H1 (cell line): ENCODE data around the gene AFG1L. TPM values are rescaled to one million over a fixed set of nuclear protein-coding genes. Genes with fewer than 3 reads are reported as not detected.
"Not testable (repeated sequence)": the region's sequence is repeated elsewhere in the genome, so short reads cannot be mapped to it uniquely, and the experiment has no call there.

Experiments
- CTCF ChIA-PET: fragments of 300-600 bp; sonication (Branson Sonifier 250); formaldehyde crosslinking; loops from one replicate; lab custom pipeline; 2021; ENCODE audit not compliant: partially characterized antibody; lab: Charles Lee
- POLR2A ChIA-PET: fragments of 300-600 bp; sonication (Branson Sonifier 250); formaldehyde crosslinking; loops from one replicate; lab custom pipeline; 2021; ENCODE audit warnings: inconsistent platforms; ENCODE audit not compliant: partially characterized antibody; lab: Charles Lee
- DNase-seq, 2 experiments: peaks; one replicate each; pipeline versions ENCODE4 v3.0.0 to v3.0.0-alpha.2; 2010 to 2022; ENCODE audit warnings: low spot score in 2 of 2, low read depth in 1 of 2, mixed read lengths in 1 of 2
- FAIRE-seq: peaks from 2 replicates; lab custom pipeline; 2011; peaks lifted over from hg19 to GRCh38; lab: Jason Lieb, UNC
- H2AFZ ChIP-seq: 2 replicates; pipeline ENCODE4 v1.8.1; 2012; ENCODE audit warnings: low read length, inconsistent platforms
- H2AK5ac ChIP-seq: 2 replicates; pipeline ENCODE4 v1.6.1; 2013; ENCODE audit warnings: low read depth, low read length
- H2BK120ac ChIP-seq: replicated peaks from 2 replicates; pipeline ENCODE3; 2013; ENCODE audit warnings: low read depth, low read length, inconsistent platforms
- H2BK12ac ChIP-seq: 2 replicates; pipeline ENCODE4 v1.6.1; 2013; ENCODE audit warnings: low read depth, low read length
- H2BK15ac ChIP-seq: 2 replicates; pipeline ENCODE4 v1.6.1; 2013; ENCODE audit warnings: low read length
- H2BK20ac ChIP-seq: 2 replicates; pipeline ENCODE4 v1.6.1; 2013; ENCODE audit warnings: low read length
- H2BK5ac ChIP-seq: 2 replicates; pipeline ENCODE4 v1.6.1; 2013; ENCODE audit warnings: low read depth, low read length
- H3K14ac ChIP-seq: 2 replicates; pipeline ENCODE4 v1.6.1; 2013; ENCODE audit warnings: inconsistent platforms; ENCODE audit not compliant: insufficient read length
- H3K18ac ChIP-seq: 2 replicates; pipeline ENCODE4 v1.6.1; 2013; ENCODE audit warnings: low read length; ENCODE audit errors: extremely low read depth
- H3K23ac ChIP-seq: 2 replicates; pipeline ENCODE4 v1.6.1; 2013; ENCODE audit warnings: inconsistent platforms; ENCODE audit not compliant: insufficient read length
- H3K23me2 ChIP-seq: 2 replicates; pipeline ENCODE4 v1.6.1; 2013; ENCODE audit warnings: low read depth, low read length
- H3K27ac ChIP-seq: 2 replicates; pipeline ENCODE4 v1.6.1; 2011; ENCODE audit warnings: low read depth, low read length, inconsistent platforms
- H3K27me3 ChIP-seq, 4 experiments: replicated peaks in 1 of 4; 1 replicate in 1 of 4; 2 replicates in 3 of 4; pipeline versions ENCODE4 v1.6.1 to v1.8.1; 2011 to 2013; ENCODE audit warnings: low read length in 3 of 4, mild to moderate bottlenecking in 3 of 4, inconsistent platforms in 2 of 4, mixed read lengths in 2 of 4, moderate library complexity in 1 of 4; ENCODE audit not compliant: control insufficient read depth in 3 of 4, insufficient read depth in 3 of 4; ENCODE audit errors: extremely low read depth in 1 of 4
- H3K36me3 ChIP-seq, 4 experiments: 2 replicates each; pipeline versions ENCODE4 v1.6.1 to v1.8.1; 2011 to 2013; ENCODE audit warnings: mild to moderate bottlenecking in 4 of 4, low read length in 3 of 4, moderate library complexity in 2 of 4, control low read depth in 1 of 4, inconsistent platforms in 1 of 4; ENCODE audit not compliant: insufficient read depth in 4 of 4, control insufficient read depth in 2 of 4
- H3K4ac ChIP-seq: replicated peaks from 2 replicates; pipeline ENCODE3; 2013; ENCODE audit warnings: low read length, low read depth, mixed read lengths, inconsistent platforms; ENCODE audit not compliant: insufficient read length
- H3K4me1 ChIP-seq, 4 experiments: replicated peaks in 1 of 4; 1 replicate in 1 of 4; 2 replicates in 3 of 4; pipeline versions ENCODE4 v1.6.1 to v1.8.1; 2011 to 2013; ENCODE audit warnings: low read length in 3 of 4, inconsistent platforms in 2 of 4, mixed read lengths in 1 of 4; ENCODE audit not compliant: insufficient read depth in 4 of 4, control insufficient read depth in 3 of 4
- H3K4me2 ChIP-seq, 2 experiments: 2 replicates each; pipeline versions ENCODE4 v1.6.1 to v1.8.1; 2011 to 2013; ENCODE audit warnings: low read depth in 2 of 2, low read length in 2 of 2, control low read depth in 1 of 2, inconsistent platforms in 1 of 2, mild to moderate bottlenecking in 1 of 2; ENCODE audit not compliant: insufficient read depth in 1 of 2
- H3K4me3 ChIP-seq, 4 experiments: fragments of 200-600, 300-600 bp in 1 of 4; sonication (generic), shearing (Covaris generic), sonication (Bioruptor Twin) in 1 of 4; 2 replicates each; pipeline versions ENCODE4 v1.5.1 to v1.8.1; 2011 to 2016; ENCODE audit warnings: low read length in 4 of 4, low read depth in 3 of 4, control low read depth in 2 of 4, inconsistent platforms in 2 of 4, mild to moderate bottlenecking in 2 of 4, mixed read lengths in 1 of 4, moderate library complexity in 1 of 4; ENCODE audit not compliant: insufficient read depth in 2 of 4; ENCODE audit errors: extremely low read depth in 1 of 4
- H3K56ac ChIP-seq: replicated peaks from 2 replicates; pipeline ENCODE3; 2013; ENCODE audit warnings: low read depth, mild to moderate bottlenecking, mixed read lengths, low read length, inconsistent platforms; ENCODE audit not compliant: insufficient read length
- H3K79me1 ChIP-seq: 2 replicates; pipeline ENCODE4 v1.6.1; 2013; ENCODE audit warnings: low read depth, low read length, control low read depth
- H3K79me2 ChIP-seq, 2 experiments: 2 replicates each; pipeline versions ENCODE4 v1.6.1 to v1.8.1; 2012 to 2013; ENCODE audit warnings: low read length in 2 of 2, mild to moderate bottlenecking in 2 of 2, inconsistent platforms in 1 of 2; ENCODE audit not compliant: insufficient read depth in 2 of 2, control insufficient read depth in 1 of 2
- H3K9ac ChIP-seq, 4 experiments: replicated peaks in 1 of 4; 1 replicate in 1 of 4; 2 replicates in 3 of 4; pipeline versions ENCODE4 v1.6.1 to v1.8.1; 2011 to 2013; ENCODE audit warnings: low read depth in 3 of 4, low read length in 3 of 4, control low read depth in 2 of 4, mild to moderate bottlenecking in 2 of 4, moderate library complexity in 2 of 4, inconsistent platforms in 1 of 4; ENCODE audit errors: extremely low read depth in 1 of 4
- H3K9me3 ChIP-seq, 2 experiments: 2 replicates each; pipeline versions ENCODE4 v1.6.1 to v1.8.1; 2012 to 2013; ENCODE audit warnings: mild to moderate bottlenecking in 2 of 2, moderate library complexity in 2 of 2, control low read depth in 1 of 2, inconsistent platforms in 1 of 2, low read depth in 1 of 2, low read length in 1 of 2, mixed read lengths in 1 of 2; ENCODE audit not compliant: insufficient read depth in 2 of 2
- H4K20me1 ChIP-seq, 2 experiments: replicated peaks in 1 of 2; 2 replicates each; pipeline versions ENCODE3 to v1.8.1; 2011 to 2013; ENCODE audit warnings: inconsistent platforms in 2 of 2, low read length in 2 of 2, mild to moderate bottlenecking in 1 of 2; ENCODE audit not compliant: insufficient read depth in 2 of 2, control insufficient read depth in 1 of 2
- H4K5ac ChIP-seq: 2 replicates; pipeline ENCODE4 v1.6.1; 2013; ENCODE audit warnings: low read length, low read depth, mixed read lengths, inconsistent platforms; ENCODE audit not compliant: insufficient read length
- H4K8ac ChIP-seq: 2 replicates; pipeline ENCODE4 v1.8.0; 2013; ENCODE audit warnings: mild to moderate bottlenecking, moderate library complexity, low read length, inconsistent platforms; ENCODE audit not compliant: insufficient read depth; ENCODE audit errors: extremely low read depth
- H4K91ac ChIP-seq: replicated peaks from 2 replicates; pipeline ENCODE3; 2013; ENCODE audit warnings: low read length, mixed read lengths, inconsistent platforms; ENCODE audit not compliant: insufficient read length
- WGBS, 2 experiments: shearing (Covaris generic) in 1 of 2; methylation state at CpG; one replicate each; pipeline versions ENCODE4 v1.1.6 to v1.1.7; 2013 to 2015; ENCODE audit warnings: low lambda C conversion rate in 2 of 2, mixed read lengths in 2 of 2, inconsistent platforms in 1 of 2, low coverage in 1 of 2, missing lambda C conversion rate in 1 of 2; ENCODE audit not compliant: insufficient replicate concordance in 2 of 2, insufficient coverage in 1 of 2, insufficient read length in 1 of 2; ENCODE audit errors: extremely low coverage in 1 of 2, missing lambda C conversion rate in 1 of 2; 5-methylcytosine and 5-hydroxymethylcytosine counted together
- polyA plus RNA-seq, 7 experiments: library from polyadenylated mRNA; depleted of rRNA in 3 of 7; stranded (reverse) in 5 of 7; unstranded in 2 of 7; fragments of >200 nt in 5 of 7; fragments of 200-250 nt in 2 of 7; gene quantifications; 1 replicate in 5 of 7; 2 replicates in 1 of 7; 4 replicates in 1 of 7; pipeline versions ENCODE4 v1.2.1 to v1.2.3, GENCODE V29; 2011 to 2013; ENCODE audit warnings: missing spikeins in 2 of 7, mixed read lengths in 2 of 7
- total RNA-seq: library from RNA; stranded (reverse); fragmentation: NEBNext Ultra II Directional; extraction: Animal tissue kit (Norgen Biotek cat#: 25700); gene quantifications from 2 replicates; pipeline ENCODE4 v1.2.1, GENCODE V29; 2021

AFG1L gene
- total and polyA plus RNA-seq, 2 of the 8 experiments (the other 6 are each of a cell fraction or from before 2014, with no cell fraction given) = 0.98 to 5.7 TPM

GRCh38 chr6:108269955-108270354 lies 24.9 kb upstream of the AFG1L start:
- H3K9me3 ChIP-seq, H3K27ac ChIP-seq, H3K36me3 ChIP-seq, H3K4ac ChIP-seq, H4K5ac ChIP-seq, H2BK5ac ChIP-seq, H2BK120ac ChIP-seq, H2AK5ac ChIP-seq, H3K23me2 ChIP-seq, H3K27me3 ChIP-seq, H3K14ac ChIP-seq, CTCF ChIA-PET, H3K4me3 ChIP-seq, H3K79me1 ChIP-seq, H2BK20ac ChIP-seq, H3K4me2 ChIP-seq, H3K23ac ChIP-seq, H3K4me1 ChIP-seq, H2AFZ ChIP-seq, FAIRE-seq, H4K91ac ChIP-seq, H4K8ac ChIP-seq, H4K20me1 ChIP-seq, H3K9ac ChIP-seq, H2BK12ac ChIP-seq, H2BK15ac ChIP-seq, H3K79me2 ChIP-seq, POLR2A ChIA-PET, H3K18ac ChIP-seq, H3K56ac ChIP-seq: not testable (repeated sequence)
- peak in 1 of 2 experiments; percentile 24 for DNase-seq
- no CpG with 5 or more reads among the region's 31 CpGs for WGBS, 2 experiments
